Mesenchymal stem cell (in vitro differentiated cells and primary cell): ENCODE results near the gene IRS1.
A peak's percentile ranks its signal among the peaks of the same experiment; 100 is the strongest.

Source experiments
- DNase-seq: peaks from one replicate; pipeline ENCODE4 v3.0.0-alpha.2; 2013
- H2AFZ ChIP-seq: one replicate; pipeline ENCODE4 v1.6.1; 2013; ENCODE audit warnings: low read depth, mild to moderate bottlenecking, control low read depth, inconsistent platforms, low read length, moderate library complexity
- H2AK5ac ChIP-seq: 2 replicates; pipeline ENCODE4 v1.6.1; 2013; ENCODE audit warnings: low read length, moderate library complexity, mild to moderate bottlenecking, inconsistent platforms; ENCODE audit not compliant: severe bottlenecking
- H2BK120ac ChIP-seq: one replicate; pipeline ENCODE4 v1.6.1; 2013; ENCODE audit warnings: low read depth, mild to moderate bottlenecking, inconsistent platforms, low read length, moderate library complexity
- H2BK12ac ChIP-seq, 2 experiments: one replicate each; pipeline ENCODE4 v1.6.1; 2013; ENCODE audit warnings: inconsistent platforms in 2 of 2, low read length in 2 of 2, mild to moderate bottlenecking in 2 of 2, moderate library complexity in 2 of 2, control low read depth in 1 of 2
- H2BK15ac ChIP-seq: one replicate; pipeline ENCODE4 v1.6.1; 2013; ENCODE audit warnings: mild to moderate bottlenecking, low read depth, inconsistent platforms; ENCODE audit not compliant: poor library complexity, severe bottlenecking
- H2BK5ac ChIP-seq: 2 replicates; pipeline ENCODE4 v1.6.1; 2013; ENCODE audit warnings: low read depth, mild to moderate bottlenecking, low read length, control low read depth, inconsistent platforms; ENCODE audit not compliant: poor library complexity, severe bottlenecking
- H3K14ac ChIP-seq, 2 experiments: one replicate each; pipeline ENCODE4 v1.6.1; 2013; ENCODE audit warnings: inconsistent platforms in 2 of 2, low read length in 2 of 2, control low read depth in 1 of 2, mild to moderate bottlenecking in 1 of 2, moderate library complexity in 1 of 2
- H3K18ac ChIP-seq, 2 experiments: one replicate each; pipeline ENCODE4 v1.6.1; 2013; ENCODE audit warnings: inconsistent platforms in 2 of 2, low read length in 2 of 2, control low read depth in 1 of 2, low read depth in 1 of 2, mild to moderate bottlenecking in 1 of 2
- H3K23ac ChIP-seq, 2 experiments: one replicate each; pipeline ENCODE4 v1.6.1; 2013; ENCODE audit warnings: inconsistent platforms in 2 of 2, low read length in 2 of 2, mild to moderate bottlenecking in 2 of 2, moderate library complexity in 2 of 2, control low read depth in 1 of 2
- H3K27ac ChIP-seq: 2 replicates; pipeline ENCODE4 v1.5.1; 2013; ENCODE audit warnings: mild to moderate bottlenecking, moderate library complexity, low read length, control low read depth, inconsistent platforms; ENCODE audit not compliant: poor library complexity, severe bottlenecking
- H3K27me3 ChIP-seq, 2 experiments: 2 replicates each; pipeline versions ENCODE4 v1.6.1 to v1.7.0; 2013; ENCODE audit warnings: low read length in 2 of 2, mild to moderate bottlenecking in 2 of 2, moderate library complexity in 2 of 2, control low read depth in 1 of 2, inconsistent platforms in 1 of 2; ENCODE audit not compliant: control insufficient read depth in 1 of 2, insufficient read depth in 1 of 2
- H3K36me3 ChIP-seq, 2 experiments: 2 replicates each; pipeline versions ENCODE4 v1.6.1 to v1.7.0; 2013; ENCODE audit warnings: low read length in 2 of 2, control low read depth in 1 of 2, inconsistent platforms in 1 of 2, low read depth in 1 of 2, mild to moderate bottlenecking in 1 of 2; ENCODE audit not compliant: insufficient read depth in 2 of 2, control insufficient read depth in 1 of 2
- H3K4ac ChIP-seq, 2 experiments: one replicate each; pipeline ENCODE4 v1.6.1; 2013; ENCODE audit warnings: inconsistent platforms in 2 of 2, low read length in 2 of 2, mild to moderate bottlenecking in 2 of 2, moderate library complexity in 2 of 2, control low read depth in 1 of 2, low read depth in 1 of 2
- H3K4me1 ChIP-seq: 2 replicates; pipeline ENCODE4 v1.6.1; 2013; ENCODE audit warnings: low read depth, low read length, control low read depth; ENCODE audit not compliant: control insufficient read depth, insufficient read depth
- H3K4me2 ChIP-seq: 2 replicates; pipeline ENCODE4 v1.6.1; 2013; ENCODE audit warnings: low read length, mild to moderate bottlenecking, inconsistent platforms; ENCODE audit not compliant: poor library complexity, severe bottlenecking
- H3K4me3 ChIP-seq, 2 experiments: 2 replicates each; pipeline versions ENCODE4 v1.5.1 to v1.7.0; 2013; ENCODE audit warnings: low read length in 2 of 2, mild to moderate bottlenecking in 2 of 2, control low read depth in 1 of 2, low read depth in 1 of 2; ENCODE audit not compliant: insufficient read depth in 1 of 2
- H3K79me1 ChIP-seq: replicated peaks from 2 replicates; pipeline ENCODE4 v1.6.1; 2013; ENCODE audit warnings: mild to moderate bottlenecking, control low read depth, low read length, inconsistent platforms; ENCODE audit not compliant: poor library complexity, severe bottlenecking
- H3K9ac ChIP-seq: 2 replicates; pipeline ENCODE4 v1.7.0; 2013; ENCODE audit warnings: mild to moderate bottlenecking, low read length, moderate library complexity
- H3K9me3 ChIP-seq: 2 replicates; pipeline ENCODE4 v1.7.0; 2013; ENCODE audit warnings: mild to moderate bottlenecking, low read length; ENCODE audit not compliant: control insufficient read depth
- H4K8ac ChIP-seq: one replicate; pipeline ENCODE4 v1.6.1; 2013; ENCODE audit warnings: inconsistent platforms, mild to moderate bottlenecking, low read length, moderate library complexity
- H4K91ac ChIP-seq: one replicate; pipeline ENCODE4 v1.6.1; 2013; ENCODE audit warnings: mild to moderate bottlenecking, low read length, inconsistent platforms
- WGBS: methylation state at CpG from one replicate; pipeline ENCODE4 v1.1.7; 2013; ENCODE audit warnings: mixed read lengths; 5-methylcytosine and 5-hydroxymethylcytosine counted together

Gene IRS1

GRCh38 chr2:226802573-226802972, 3.0 kb upstream of the IRS1 start:
- H2BK15ac ChIP-seq, result no peak overlapping the region
- H2AFZ ChIP-seq, result no peak overlapping the region
- no peak overlapping the region for H3K18ac ChIP-seq
- H4K8ac ChIP-seq, result no peak overlapping the region
- H2BK120ac ChIP-seq, result no peak overlapping the region
- H3K27me3 ChIP-seq, result no peaks in the 10 kb centered on the region
- no peak overlapping the region for H3K23ac ChIP-seq
- H3K4me2 ChIP-seq, result no peak overlapping the region
- no peak overlapping the region for H2BK12ac ChIP-seq
- peak overlapping the region; percentile 63 for H3K9ac ChIP-seq
- H3K9me3 ChIP-seq, result no peaks in the 10 kb centered on the region
- H2BK5ac ChIP-seq, result no peak overlapping the region
- H3K4ac ChIP-seq, result no peak overlapping the region
- H3K4me3 ChIP-seq, result no peak overlapping the region
- H4K91ac ChIP-seq, result no peak overlapping the region
- H3K4me1 ChIP-seq, result peaks cover 11% of the 10 kb centered on the region
- no peak overlapping the region for H2AK5ac ChIP-seq
- DNase-seq, result peak; percentile 90
- WGBS, result no CpG with 5 or more reads among the region's 4 CpGs
- no peaks in the 10 kb centered on the region for H3K79me1 ChIP-seq
- no peak overlapping the region for H3K27ac ChIP-seq
- no peak overlapping the region for H3K14ac ChIP-seq
- H3K36me3 ChIP-seq, result peaks cover 0 to 7% of the 10 kb centered on the region in 2 experiments

- Histone ChIP-seq H2AK5ac (no peak overlapping the region), H3K14ac (no peak overlapping the region), H3K18ac (peak overlapping the region in 1 of 2 experiments; percentile 66), H3K4ac (peak overlapping the region in 1 of 2 experiments; percentile 24), H2BK120ac (peak overlapping the region; percentile 21), H3K4me2 (peak overlapping the region; percentile 77), H3K27ac (peak overlapping the region; percentile 79), H3K23ac (no peak overlapping the region), H2BK5ac (no peak overlapping the region), H2BK15ac (no peak overlapping the region), H2BK12ac (peak overlapping the region; percentile 82 to 84), H3K79me1 (no peaks in the 10 kb centered on the region), H3K4me3 (peak overlapping the region in 1 of 2 experiments; percentile 56), H4K8ac (peak overlapping the region; percentile 59), H4K91ac (peak overlapping the region; percentile 35), H3K9me3 (no peaks in the 10 kb centered on the region), H3K27me3 (no peaks in the 10 kb centered on the region), H3K9ac (peak overlapping the region; percentile 63), H3K36me3 (peaks cover 14 to 21% of the 10 kb centered on the region in 2 experiments), H2AFZ (peak overlapping the region; percentile 7), H3K4me1 (peaks cover 25% of the 10 kb centered on the region)
- peak; percentile 71 for DNase-seq
- WGBS, result 30% methylated on average over 31 of the region's 33 CpGs
Measured at GRCh38 chr2:226800941-226801784, 1.5 kb upstream of the IRS1 start.

- H2BK5ac ChIP-seq, result peak overlapping the region; percentile 81
- no peak overlapping the region for H3K14ac ChIP-seq
- H3K27ac ChIP-seq, result peak overlapping the region; percentile 79
- H2AK5ac ChIP-seq, result no peak overlapping the region
- no peaks in the 10 kb centered on the region for H3K79me1 ChIP-seq
- peak overlapping the region; percentile 84 for H3K9ac ChIP-seq
- peak overlapping the region; percentile 97 for H2BK15ac ChIP-seq
- peak overlapping the region; percentile 5 to 83 for H3K18ac ChIP-seq
- peak overlapping the region; percentile 77 for H3K4me2 ChIP-seq
- peak overlapping the region; percentile 82 for H4K91ac ChIP-seq
- H3K9me3 ChIP-seq, result no peaks in the 10 kb centered on the region
- no peaks in the 10 kb centered on the region for H3K27me3 ChIP-seq
- no peak overlapping the region for H2AFZ ChIP-seq
- peak overlapping the region; percentile 5 for H4K8ac ChIP-seq
- DNase-seq, result peak; percentile 41
- H2BK12ac ChIP-seq, result peak overlapping the region; percentile 37 to 90
- peaks cover 34% of the 10 kb centered on the region for H3K4me1 ChIP-seq
- H3K23ac ChIP-seq, result no peak overlapping the region
- H3K4me3 ChIP-seq, result peak overlapping the region; percentile 59 to 86
- H2BK120ac ChIP-seq, result peak overlapping the region; percentile 98
- H3K4ac ChIP-seq, result peak overlapping the region; percentile 24 to 80
- WGBS, result 6% methylated on average over 30 of the region's 39 CpGs
- H3K36me3 ChIP-seq, result peaks cover 21 to 30% of the 10 kb centered on the region in 2 experiments
Measured at GRCh38 chr2:226799976-226800940, 638 bp upstream of the IRS1 start.
